Fibroblast of skin of right biceps (primary cell): ENCODE results near the gene ARHGEF4.

Source experiments
- DNase-seq: peaks from one replicate; pipeline ENCODE4 v3.0.0-alpha.2; 2013

Gene ARHGEF4

GRCh38 chr2:130864830-130865800 is 28.4 kb downstream of the ARHGEF4 start:
- peak; percentile 68 for DNase-seq

- DNase-seq, result no peak
Measured at GRCh38 chr2:130869441-130870160, 32.9 kb downstream of the ARHGEF4 start.

GRCh38 chr2:130870161-130870485 is 33.4 kb downstream of the ARHGEF4 start:
- no peak for DNase-seq

- DNase-seq, result no peak
Measured at GRCh38 chr2:130870779-130871178, 34.1 kb downstream of the ARHGEF4 start.

GRCh38 chr2:130871843-130872740 is 35.4 kb downstream of the ARHGEF4 start:
- DNase-seq, result no peak

GRCh38 chr2:130872741-130873125 is 36.0 kb downstream of the ARHGEF4 start:
- no peak for DNase-seq

DNA sequence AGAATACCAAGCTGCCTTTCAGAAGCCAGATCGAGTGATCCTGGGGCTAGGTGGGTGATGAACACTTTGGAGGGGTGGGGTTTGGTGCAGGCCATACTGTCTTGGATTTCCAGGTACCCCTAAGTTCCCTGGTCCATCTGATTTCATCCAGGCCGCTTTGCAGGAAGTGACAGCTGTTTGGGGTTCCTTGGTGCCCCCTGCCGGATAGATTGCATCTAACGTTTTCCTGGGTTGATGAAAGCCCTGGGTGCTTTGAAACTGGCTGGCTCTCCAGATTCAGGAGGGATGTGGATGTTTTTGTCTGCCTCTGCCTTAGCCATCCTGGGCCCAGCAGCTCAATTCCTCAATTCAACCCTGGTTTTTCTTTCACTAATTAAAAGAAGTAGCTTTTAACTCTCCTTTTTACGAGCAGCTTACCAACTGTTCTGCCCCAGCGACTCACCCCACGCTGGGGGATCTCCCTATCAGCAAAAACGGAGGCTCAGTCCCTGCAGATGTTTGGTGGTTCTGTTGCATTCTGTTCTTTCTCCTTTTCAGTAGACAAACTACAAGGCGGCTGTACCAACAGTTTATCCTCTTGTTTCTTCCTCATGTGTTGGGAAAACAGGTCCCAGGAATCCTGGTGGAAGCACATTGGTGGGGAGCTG is 37.1 kb downstream of the ARHGEF4 start:
- DNase-seq, result peak; percentile 58

DNA sequence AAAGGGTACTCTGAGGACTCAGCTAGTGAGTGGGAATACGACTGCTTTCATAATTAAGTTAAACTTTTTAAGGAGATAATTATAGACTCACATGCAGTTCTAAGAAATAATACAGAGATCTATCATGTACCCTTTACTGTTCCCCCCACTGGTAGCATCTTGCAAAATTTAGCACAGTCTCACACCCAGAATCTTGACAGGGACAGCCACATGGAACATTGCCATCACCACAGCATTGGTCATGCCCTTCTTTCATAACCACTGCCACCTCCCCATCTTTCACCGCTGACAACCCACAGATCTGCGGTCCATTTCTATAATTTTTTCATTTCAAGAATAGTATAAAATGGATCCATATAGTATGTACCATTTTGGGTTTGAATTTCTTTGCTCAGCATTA is 37.8 kb downstream of the ARHGEF4 start:
- no peak for DNase-seq

- DNase-seq, result no peak
Measured at GRCh38 chr2:130875935-130876334, 39.2 kb downstream of the ARHGEF4 start.

GRCh38 chr2:130877258-130877657 is 40.5 kb downstream of the ARHGEF4 start:
- DNase-seq, result no peak

GRCh38 chr2:130878316-130878715 is 41.6 kb downstream of the ARHGEF4 start:
- no peak for DNase-seq

DNA sequence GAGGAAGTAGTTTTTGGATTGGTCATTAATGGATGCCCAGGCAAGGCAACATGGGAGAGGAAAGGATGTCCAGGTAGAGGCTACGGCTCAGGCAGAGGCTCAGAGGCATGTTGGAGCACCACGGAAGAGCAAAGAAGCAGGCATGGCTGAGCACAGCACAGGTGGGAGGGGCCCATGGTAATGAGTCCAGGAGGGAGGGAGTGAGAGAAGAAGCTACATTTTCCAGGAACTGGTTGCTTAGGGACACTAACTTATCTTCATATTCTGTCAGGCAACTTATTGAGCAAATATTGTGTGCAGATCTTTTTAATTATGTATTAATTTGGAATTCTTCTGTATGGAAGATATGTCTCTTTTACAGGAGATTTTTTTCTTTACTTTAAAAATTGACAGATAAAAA is 42.2 kb downstream of the ARHGEF4 start:
- no peak for DNase-seq

DNA sequence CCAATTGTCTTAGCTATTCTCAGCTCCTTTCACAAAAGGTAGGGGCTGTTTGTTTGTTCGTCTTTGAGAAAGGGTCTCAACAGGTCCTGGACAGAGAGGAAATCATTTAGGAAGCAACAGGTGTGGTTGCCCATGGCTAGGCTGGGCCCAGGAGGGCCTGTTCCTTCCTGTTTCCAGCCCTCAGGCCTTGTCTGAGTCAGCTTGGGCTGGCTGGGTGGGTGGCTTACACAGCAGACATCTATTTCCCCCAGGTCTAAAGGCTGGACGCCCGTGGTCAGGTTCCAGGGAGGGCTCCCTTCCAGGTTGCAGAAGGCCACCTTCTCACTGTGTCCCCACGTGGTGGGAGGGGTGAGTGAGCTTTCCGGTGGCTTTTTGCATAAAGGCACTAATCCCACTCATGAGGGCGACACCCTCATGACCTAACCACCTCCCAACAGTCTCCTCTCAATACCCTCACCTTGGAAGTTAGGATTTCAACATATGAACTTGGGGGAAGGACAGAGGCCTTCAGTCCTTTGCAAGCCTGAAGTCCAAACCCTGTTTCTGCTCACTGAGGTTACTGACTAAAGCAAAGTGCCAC is 45.5 kb downstream of the ARHGEF4 start:
- DNase-seq, result no peak

- no peak for DNase-seq
Measured at GRCh38 chr2:130882991-130883390, 46.3 kb downstream of the ARHGEF4 start.

DNA sequence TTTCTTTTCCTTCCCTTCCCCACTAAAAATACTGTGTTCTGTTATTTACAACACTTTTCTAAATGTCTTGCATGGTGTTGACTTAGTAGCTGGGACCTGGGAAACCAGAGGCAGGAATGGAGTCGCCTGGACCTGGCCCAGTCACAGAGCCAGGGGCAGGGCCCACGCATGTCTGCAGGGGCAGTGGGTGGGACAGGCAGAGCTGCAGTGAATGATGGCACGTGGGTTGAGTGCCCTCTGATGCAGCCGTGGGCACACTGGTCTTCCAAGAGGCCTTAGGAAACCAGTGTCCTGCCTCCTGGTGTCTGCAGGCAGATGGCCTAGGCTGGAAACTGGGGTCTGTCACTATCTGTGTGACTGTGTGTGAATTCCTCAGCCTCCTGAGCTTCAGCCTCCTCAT is 46.8 kb downstream of the ARHGEF4 start:
- DNase-seq, result no peak

GRCh38 chr2:130884013-130884412 is 47.3 kb downstream of the ARHGEF4 start:
- no peak for DNase-seq

- DNase-seq, result no peak
Measured at GRCh38 chr2:130884503-130884902, 47.8 kb downstream of the ARHGEF4 start.

GRCh38 chr2:130887643-130888042 is 50.9 kb downstream of the ARHGEF4 start:
- no peak for DNase-seq

GRCh38 chr2:130890941-130891669 is 54.4 kb downstream of the ARHGEF4 start:
- DNase-seq, result no peak

- no peak for DNase-seq
Measured at GRCh38 chr2:130891966-130892365, 55.3 kb downstream of the ARHGEF4 start.
